Caco-2 (cell line): ENCODE data around the gene STEAP3. TPM values are rescaled to one million over a fixed set of nuclear protein-coding genes. Genes with fewer than 3 reads are reported as not detected.
A peak's percentile ranks its signal among the peaks of the same experiment; 100 is the strongest.

Experiments used
- BruUV-seq: library from RNA; stranded (reverse); fragments of 400-500 nt; replicated peaks from 2 replicates; lab custom pipeline; 2021; lab: Mats Ljungman, UMichigan
- CTCF ChIA-PET: fragments of 300-600 bp; sonication (Branson Sonifier 250); formaldehyde crosslinking; loops from one replicate; lab custom pipeline; 2022; ENCODE audit warnings: antibody characterized with exemption; lab: Charles Lee
- POLR2A ChIA-PET: fragments of 300-600 bp; sonication (Branson Sonifier 250); formaldehyde crosslinking; loops from one replicate; lab custom pipeline; 2022; ENCODE audit warnings: antibody characterized with exemption; lab: Charles Lee
- DNase-seq, 2 experiments: peaks; one replicate each; pipeline versions ENCODE4 v3.0.0 to v3.0.0-alpha.2; 2020 to 2022
- H3K27me3 ChIP-seq: replicated peaks from 2 replicates; pipeline ENCODE4 v1.6.0; 2011; ENCODE audit warnings: low read length; ENCODE audit not compliant: control insufficient read depth, insufficient read depth
- H3K36me3 ChIP-seq: 2 replicates; pipeline ENCODE4 v1.5.1; 2011; ENCODE audit warnings: low read length; ENCODE audit not compliant: control insufficient read depth, insufficient read depth
- H3K4me1 ChIP-seq: fragments of 250-450 bp; sonication (Bioruptor Pico); 2 replicates; pipeline ENCODE4 v1.5.1; 2020; ENCODE audit warnings: mild to moderate bottlenecking
- H3K4me3 ChIP-seq: 2 replicates; pipeline ENCODE4 v1.5.1; 2011; ENCODE audit warnings: low read depth, mild to moderate bottlenecking, control low read depth, low read length
- H3K9me3 ChIP-seq: fragments of 250-450 bp; sonication (Bioruptor Pico); 2 replicates; pipeline ENCODE4 v1.5.1; 2020; ENCODE audit warnings: mild to moderate bottlenecking, moderate library complexity
- H3K27ac Mint-ChIP-seq: one replicate; pipeline ENCODE4 v1.8.0; 2022; ENCODE audit warnings: mixed read lengths; ENCODE audit not compliant: unreplicated experiment
- H3K27me3 Mint-ChIP-seq: one replicate; pipeline ENCODE4 v1.8.0; 2022; ENCODE audit warnings: mixed read lengths; ENCODE audit not compliant: insufficient read depth, unreplicated experiment
- H3K36me3 Mint-ChIP-seq: one replicate; pipeline ENCODE4 v1.8.0; 2022; ENCODE audit warnings: mild to moderate bottlenecking, mixed read lengths; ENCODE audit not compliant: insufficient read depth, unreplicated experiment
- H3K4me1 Mint-ChIP-seq: one replicate; pipeline ENCODE4 v1.8.0; 2022; ENCODE audit warnings: low read depth, mixed read lengths; ENCODE audit not compliant: unreplicated experiment
- H3K4me3 Mint-ChIP-seq: one replicate; pipeline ENCODE4 v1.8.0; 2022; ENCODE audit warnings: mild to moderate bottlenecking, moderate library complexity, mixed read lengths; ENCODE audit not compliant: unreplicated experiment
- H3K9me3 Mint-ChIP-seq: one replicate; pipeline ENCODE4 v1.8.0; 2022; ENCODE audit warnings: mixed read lengths; ENCODE audit not compliant: unreplicated experiment
- CTCF ChIP-seq, 2 experiments: fragments of 200-600 bp in 1 of 2; IDR thresholded peaks; 1 replicate in 1 of 2; 2 replicates in 1 of 2; pipeline versions ENCODE4 v1.5.1 to v1.8.0; 2011 to 2022; ENCODE audit warnings: antibody characterized with exemption in 1 of 2, control low read depth in 1 of 2, inconsistent platforms in 1 of 2, low read depth in 1 of 2, low read length in 1 of 2, mild to moderate bottlenecking in 1 of 2, moderate library complexity in 1 of 2; ENCODE audit not compliant: insufficient read depth in 1 of 2, severe bottlenecking in 1 of 2, unreplicated experiment in 1 of 2
- intact Hi-C: fragments of 100-400 bp; cut with micrococcal nuclease; formaldehyde crosslinking; loops from one replicate; pipeline ENCODE4 v1.10.0; 2022; ENCODE audit not compliant: unreplicated experiment
- total RNA-seq: library from RNA; stranded (reverse); gene quantifications from 2 replicates; pipeline ENCODE4 v1.2.3, GENCODE V29; 2022

Gene STEAP3
- total RNA-seq, 1 experiment from 2014 or later, result 20.4 TPM

- ChIA-PET POLR2A (no interaction called here), CTCF (no interaction called here)
- Mint-ChIP-seq H3K36me3 (peaks cover 7% of the 10 kb centered on the region), H3K4me1 (no peaks in the 10 kb centered on the region), H3K9me3 (no peaks in the 10 kb centered on the region), H3K4me3 (peak overlapping the region; percentile 68), H3K27me3 (no peaks in the 10 kb centered on the region), H3K27ac (no peak overlapping the region)
- H3K9me3 ChIP-seq, result no peaks in the 10 kb centered on the region
- peaks cover 1% of the 10 kb centered on the region; the same call in 1 of the 2 replicates for H3K36me3 ChIP-seq
- peak in 1 of 2 experiments; percentile 21 for TF ChIP-seq CTCF (IDR thresholded peaks at IDR 0.05; ENCODE audit: insufficient read depth in 1 of 2, low read depth in 1 of 2, low read length in 1 of 2, severe bottlenecking in 1 of 2, unreplicated experiment in 1 of 2)
- no peak overlapping the region for H3K4me3 ChIP-seq
- H3K27me3 ChIP-seq, result no peaks in the 10 kb centered on the region
- H3K4me1 ChIP-seq, result peaks cover 25% of the 10 kb centered on the region
- intact Hi-C loops, result loop anchor here (2.0 kb wide), 1 partner anchor 34 kb away; no protein-coding TSS in a partner anchor
- DNase-seq, result no peak
- BruUV-seq, result no TSS peak
Measured at GRCh38 chr2:119225105-119225865, 1.7 kb downstream of the STEAP3 start.

GRCh38 chr2:119225926-119226325 is 2.3 kb downstream of the STEAP3 start:
- ChIA-PET CTCF (no interaction called here), POLR2A (no interaction called here)
- no peaks in the 10 kb centered on the region for H3K27me3 Mint-ChIP-seq
- Histone ChIP-seq H3K9me3 (no peaks in the 10 kb centered on the region), H3K27me3 (no peaks in the 10 kb centered on the region), H3K4me3 (no peak overlapping the region), H3K4me1 (peaks cover 25% of the 10 kb centered on the region), H3K36me3 (peaks cover 1% of the 10 kb centered on the region; the same call in 1 of the 2 replicates)
- H3K27ac Mint-ChIP-seq, result no peak overlapping the region
- TF ChIP-seq CTCF (IDR thresholded peaks at IDR 0.05; ENCODE audit: insufficient read depth in 1 of 2, low read depth in 1 of 2, low read length in 1 of 2, severe bottlenecking in 1 of 2, unreplicated experiment in 1 of 2), result no peak
- BruUV-seq, result no TSS peak
- intact Hi-C loops, result loop anchor here (2.0 kb wide), 1 partner anchor 33 kb away; no protein-coding TSS in a partner anchor
- H3K4me3 Mint-ChIP-seq, result no peak overlapping the region
- H3K36me3 Mint-ChIP-seq, result peaks cover 7% of the 10 kb centered on the region
- H3K9me3 Mint-ChIP-seq, result no peaks in the 10 kb centered on the region
- H3K4me1 Mint-ChIP-seq, result no peaks in the 10 kb centered on the region
- DNase-seq, result no peak

- Mint-ChIP-seq H3K4me1 (no peaks in the 10 kb centered on the region), H3K27me3 (no peaks in the 10 kb centered on the region), H3K36me3 (peaks cover 7% of the 10 kb centered on the region), H3K27ac (no peak overlapping the region), H3K4me3 (no peak overlapping the region), H3K9me3 (no peaks in the 10 kb centered on the region)
- Histone ChIP-seq H3K36me3 (peaks cover 1% of the 10 kb centered on the region; the same call in 1 of the 2 replicates), H3K27me3 (no peaks in the 10 kb centered on the region), H3K9me3 (no peaks in the 10 kb centered on the region), H3K4me3 (no peak overlapping the region), H3K4me1 (peaks cover 25% of the 10 kb centered on the region)
- ChIA-PET POLR2A (no interaction called here), CTCF (interaction anchor here (1.0 kb wide), 1 partner anchor 64 kb away, joined by 3 read pairs; no protein-coding TSS in a partner anchor)
- DNase-seq, result no peak
- intact Hi-C loops, result no loop called here
- BruUV-seq, result no TSS peak
- no peak for TF ChIP-seq CTCF (IDR thresholded peaks at IDR 0.05; ENCODE audit: insufficient read depth in 1 of 2, low read depth in 1 of 2, low read length in 1 of 2, severe bottlenecking in 1 of 2, unreplicated experiment in 1 of 2)
Measured at GRCh38 chr2:119227346-119227745, 3.7 kb downstream of the STEAP3 start.
